ENCODE data around the gene SMYD1. TPM values are rescaled to one million over a fixed set of nuclear protein-coding genes. Genes with fewer than 3 reads are reported as not detected.
A peak's percentile ranks its signal among the peaks of the same experiment; 100 is the strongest.

Gene SMYD1
- total RNA-seq, 6 donors from 2014 or later: not detected

- H3K27ac ChIP-seq: no peak overlapping the region
- no peak for DNase-seq
- no peak for ATAC-seq (ENCODE audit: low FRiP score in 2 of 2)
- no peaks in the 10 kb centered on the region for H3K9me3 ChIP-seq
- WGBS, 2 donors: 52 to 56% methylated on average over 4 of the region's 4 CpGs
- TF ChIP-seq POLR2AphosphoS5 (IDR thresholded peaks at IDR 0.05): no peak
- TF ChIP-seq EP300 (IDR thresholded peaks at IDR 0.05): no peak
- no peak for TF ChIP-seq CTCF (IDR thresholded peaks at IDR 0.05)
- no peak for TF ChIP-seq POLR2A (IDR thresholded peaks at IDR 0.05)
- H3K27me3 ChIP-seq: no peaks in the 10 kb centered on the region
- H3K4me3 ChIP-seq: no peak overlapping the region
- H3K4me1 ChIP-seq: peaks cover 21 to 28% (median 24%) of the 10 kb centered on the region in 4 donors
- no peaks in the 10 kb centered on the region for H3K36me3 ChIP-seq
These were observed 10.2 kb upstream of the SMYD1 start for GRCh38 chr2:88057437-88057844.

GRCh38 chr2:88058191-88058590 lies 9.4 kb upstream of the SMYD1 start:
- TF ChIP-seq CTCF (IDR thresholded peaks at IDR 0.05): no peak
- no peak for TF ChIP-seq EP300 (IDR thresholded peaks at IDR 0.05)
- TF ChIP-seq POLR2A (IDR thresholded peaks at IDR 0.05): no peak
- no peak for TF ChIP-seq POLR2AphosphoS5 (IDR thresholded peaks at IDR 0.05)

GRCh38 chr2:88059979-88060906 lies 7.4 kb upstream of the SMYD1 start:
- no peak for TF ChIP-seq POLR2A (IDR thresholded peaks at IDR 0.05)
- no peak for TF ChIP-seq EP300 (IDR thresholded peaks at IDR 0.05)
- TF ChIP-seq POLR2AphosphoS5 (IDR thresholded peaks at IDR 0.05): no peak
- peak; percentile 54 to 72 (median 66) for TF ChIP-seq CTCF (IDR thresholded peaks at IDR 0.05)
- DNase-seq (peak in 1 of 2 donors; percentile 27), ATAC-seq (ENCODE audit: low FRiP score in 2 of 2) (peak; percentile 39 to 57)

More at GRCh38 chr2:88058191-88058590, 9.4 kb upstream of the SMYD1 start:
- no peak overlapping the region for H3K27ac ChIP-seq
- H3K4me1 ChIP-seq: peaks cover 19 to 22% (median 21%) of the 10 kb centered on the region in 4 donors
- DNase-seq (no peak), ATAC-seq (ENCODE audit: low FRiP score in 2 of 2) (no peak)
- no peaks in the 10 kb centered on the region for H3K36me3 ChIP-seq
- H3K9me3 ChIP-seq: no peaks in the 10 kb centered on the region
- H3K4me3 ChIP-seq: no peak overlapping the region
- H3K27me3 ChIP-seq: no peaks in the 10 kb centered on the region
- 91 to 93% methylated on average over 5 of the region's 5 CpGs for WGBS, 2 donors

GRCh38 chr2:88060907-88061275 lies 6.7 kb upstream of the SMYD1 start:
- no peaks in the 10 kb centered on the region for H3K9me3 ChIP-seq
- WGBS, 2 donors: 66 to 67% methylated on average over 2 of the region's 2 CpGs
- TF ChIP-seq POLR2AphosphoS5 (IDR thresholded peaks at IDR 0.05) (no peak), CTCF (IDR thresholded peaks at IDR 0.05) (no peak), POLR2A (IDR thresholded peaks at IDR 0.05) (no peak), EP300 (IDR thresholded peaks at IDR 0.05) (no peak)
- ATAC-seq (ENCODE audit: low FRiP score in 2 of 2) (no peak), DNase-seq (no peak)
- H3K4me1 ChIP-seq: peaks cover 4 to 5% (median 5%) of the 10 kb centered on the region in 4 donors
- no peaks in the 10 kb centered on the region for H3K27me3 ChIP-seq
- H3K4me3 ChIP-seq: no peak overlapping the region
- H3K27ac ChIP-seq: no peak overlapping the region
- H3K36me3 ChIP-seq: no peaks in the 10 kb centered on the region

More at GRCh38 chr2:88059979-88060906, 7.4 kb upstream of the SMYD1 start:
- H3K4me3 ChIP-seq: no peak overlapping the region
- H3K9me3 ChIP-seq: no peaks in the 10 kb centered on the region
- no peaks in the 10 kb centered on the region for H3K27me3 ChIP-seq
- H3K27ac ChIP-seq: no peak overlapping the region
- H3K36me3 ChIP-seq: no peaks in the 10 kb centered on the region
- WGBS, 2 donors: 49 to 53% methylated on average over 5 of the region's 5 CpGs
- peaks cover 4 to 6% (median 6%) of the 10 kb centered on the region in 4 donors for H3K4me1 ChIP-seq

Measured in upper lobe of left lung (tissue), 6 donors.